Muscle of leg (tissue), 16 donors: ENCODE measurements around the gene PSME3IP1. TPM values are rescaled to one million over a fixed set of nuclear protein-coding genes. Genes with fewer than 3 reads are reported as not detected.

Experiments
- DNase-seq: peaks from one replicate; pipeline ENCODE4 v3.0.0; 2013
- H3K27ac ChIP-seq: one replicate; pipeline ENCODE4 v1.5.1; 2013; ENCODE audit warnings: mild to moderate bottlenecking, low read length, control low read depth
- H3K27me3 ChIP-seq: one replicate; pipeline ENCODE4 v1.6.1; 2013; ENCODE audit warnings: low read length; ENCODE audit not compliant: control insufficient read depth, insufficient read depth
- H3K36me3 ChIP-seq: one replicate; pipeline ENCODE4 v1.6.1; 2013; ENCODE audit warnings: low read length; ENCODE audit not compliant: control insufficient read depth, insufficient read depth
- H3K4me1 ChIP-seq: one replicate; pipeline ENCODE4 v1.6.1; 2013; ENCODE audit warnings: low read length; ENCODE audit not compliant: control insufficient read depth, insufficient read depth
- H3K4me3 ChIP-seq: one replicate; pipeline ENCODE4 v1.5.1; 2013; ENCODE audit warnings: low read length, control low read depth
- H3K9me3 ChIP-seq: replicated peaks from 2 replicates; pipeline ENCODE4 v1.6.1; 2013; ENCODE audit warnings: low read depth, low read length; ENCODE audit not compliant: control insufficient read depth
- WGBS: methylation state at CpG from one replicate; pipeline ENCODE4 v1.1.5; 2013; ENCODE audit warnings: missing lambda C conversion rate; ENCODE audit not compliant: insufficient coverage; 5-methylcytosine and 5-hydroxymethylcytosine counted together
- long read RNA-seq, 11 donors: transcript quantifications; one replicate each; lab custom pipeline, GENCODE V29; 2026
- polyA plus RNA-seq, 8 donors: library from polyadenylated mRNA; unstranded; fragments of 120-200 nt; gene quantifications; one replicate each; pipeline versions ENCODE4 v1.2.1 to v1.2.3, GENCODE V29; 2013; ENCODE audit warnings: inconsistent platforms in 1 of 8, low replicate concordance in 1 of 8; ENCODE audit not compliant: insufficient read length in 8 of 8, insufficient read depth in 1 of 8
- total RNA-seq: library from RNA; stranded (reverse); fragments of 120-200 nt; gene quantifications from one replicate; pipeline ENCODE4 v1.2.4, GENCODE V29; 2013

Gene PSME3IP1
- total RNA-seq (40.9 TPM), polyA plus RNA-seq (10 to 100 TPM; 54.0 to 64.2 (median 57.9) TPM)
- long read RNA-seq, donor 1, transcript FAM192A-201 (7 exons, 2,848 nt): major isoform, 6 of 8 reads
- long read RNA-seq, donor 1, partial matches to known transcripts: 0 of 8 reads
- long read RNA-seq, donor 1, other reads (novel, unspliced or antisense): 0 of 8 reads
- long read RNA-seq, donor 2: 0 reads
- long read RNA-seq, donor 3, transcript FAM192A-218 (7 exons, 1,086 nt): minor isoform, 6 of 13 reads
- long read RNA-seq, donor 3, transcript FAM192A-201 (7 exons, 2,848 nt): major isoform, 7 of 13 reads
- long read RNA-seq, donor 3, partial matches to known transcripts: 0 of 13 reads
- long read RNA-seq, donor 3, other reads (novel, unspliced or antisense): 0 of 13 reads
- long read RNA-seq, donor 4, transcript FAM192A-201 (7 exons, 2,848 nt): major isoform, 6 of 7 reads
- long read RNA-seq, donor 4, partial matches to known transcripts: 0 of 7 reads
- long read RNA-seq, donor 4, other reads (novel, unspliced or antisense): 0 of 7 reads
- long read RNA-seq, donor 5, transcript FAM192A-218 (7 exons, 1,086 nt): minor isoform, 8 of 30 reads
- long read RNA-seq, donor 5, transcript FAM192A-201 (7 exons, 2,848 nt): major isoform, 22 of 30 reads
- long read RNA-seq, donor 5, partial matches to known transcripts: 0 of 30 reads
- long read RNA-seq, donor 5, other reads (novel, unspliced or antisense): 0 of 30 reads
- long read RNA-seq, donor 6, transcript FAM192A-201 (7 exons, 2,848 nt): major isoform, 18 of 38 reads
- long read RNA-seq, donor 6, partial matches to known transcripts: 7 of 38 reads
- long read RNA-seq, donor 6, other reads (novel, unspliced or antisense): 7 of 38 reads
- long read RNA-seq, donor 7, transcript FAM192A-201 (7 exons, 2,848 nt): major isoform, 13 of 17 reads
- long read RNA-seq, donor 7, partial matches to known transcripts: 0 of 17 reads
- long read RNA-seq, donor 7, other reads (novel, unspliced or antisense): 0 of 17 reads
- long read RNA-seq, donor 8, transcript FAM192A-201 (7 exons, 2,848 nt): major isoform, 5 of 6 reads
- long read RNA-seq, donor 8, partial matches to known transcripts: 0 of 6 reads
- long read RNA-seq, donor 8, other reads (novel, unspliced or antisense): 0 of 6 reads
- long read RNA-seq, donor 9, transcript FAM192A-201 (7 exons, 2,848 nt): major isoform, 5 of 12 reads
- long read RNA-seq, donor 9, partial matches to known transcripts: 5 of 12 reads
- long read RNA-seq, donor 9, other reads (novel, unspliced or antisense): 0 of 12 reads
- long read RNA-seq, donor 10, transcript FAM192A-201 (7 exons, 2,848 nt): major isoform, 6 of 73 reads
- long read RNA-seq, donor 10, partial matches to known transcripts: 24 of 73 reads
- long read RNA-seq, donor 10, other reads (novel, unspliced or antisense): 40 of 73 reads
- long read RNA-seq, donor 11, transcript FAM192A-201 (7 exons, 2,848 nt): major isoform, 6 of 17 reads
- long read RNA-seq, donor 11, transcript FAM192A-218 (7 exons, 1,086 nt): minor isoform, 5 of 17 reads
- long read RNA-seq, donor 11, partial matches to known transcripts: 0 of 17 reads
- long read RNA-seq, donor 11, other reads (novel, unspliced or antisense): 5 of 17 reads

DNA sequence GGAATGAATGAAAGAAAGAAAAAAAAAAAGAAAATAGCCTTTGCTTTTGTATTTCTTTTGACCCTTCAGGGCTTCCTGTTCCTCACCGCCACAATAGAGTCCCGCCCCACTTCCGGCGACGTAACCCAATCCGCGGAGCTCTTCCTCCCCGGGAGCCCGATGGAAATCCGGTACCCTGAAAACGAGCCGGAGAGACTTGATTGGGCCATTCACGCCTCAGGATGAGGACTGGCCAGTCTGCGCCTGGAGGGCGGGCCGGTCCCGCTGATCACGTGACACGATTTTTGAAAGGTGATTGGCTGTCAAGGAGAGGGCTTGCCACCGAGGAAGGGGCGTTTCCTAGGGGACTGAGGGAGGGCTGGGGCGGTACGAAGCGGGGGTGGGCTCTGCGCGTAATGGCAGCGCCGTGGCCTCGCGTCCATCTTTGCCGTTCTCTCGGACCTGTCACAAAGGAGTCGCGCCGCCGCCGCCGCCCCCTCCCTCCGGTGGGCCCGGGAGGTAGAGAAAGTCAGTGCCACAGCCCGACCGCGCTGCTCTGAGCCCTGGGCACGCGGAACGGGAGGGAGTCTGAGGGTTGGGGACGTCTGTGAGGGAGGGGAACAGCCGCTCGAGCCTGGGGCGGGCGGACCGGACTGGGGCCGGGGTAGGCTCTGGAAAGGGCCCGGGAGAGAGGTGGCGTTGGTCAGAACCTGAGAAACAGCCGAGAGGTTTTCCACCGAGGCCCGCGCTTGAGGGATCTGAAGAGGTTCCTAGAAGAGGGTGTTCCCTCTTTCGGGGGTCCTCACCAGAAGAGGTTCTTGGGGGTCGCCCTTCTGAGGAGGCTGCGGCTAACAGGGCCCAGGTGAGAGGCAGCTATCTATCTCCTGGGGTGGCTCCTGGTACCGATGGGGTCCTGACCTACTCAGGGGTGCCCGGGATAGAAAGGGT is at the start of gene PSME3IP1, which contains the start of gene RSPRY1:
Gene PSME3IP1, minus strand, starts transcription at position 95 of the 927 bp plus-strand sequence. CDS start 12,185 bp downstream, outside the sequence.
Gene RSPRY1, plus strand, starts transcription at position 385 of the 927 bp plus-strand sequence. CDS start 18,330 bp downstream, outside the sequence.
- H3K4me3 ChIP-seq: peak within 1 kb of the TSS; percentile 100
- peak; percentile 100 for DNase-seq
- WGBS: under 1% methylated on average over 55 of the region's 64 CpGs
- no peaks in the 10 kb centered on the region for H3K27me3 ChIP-seq
- peaks cover 15% of the 10 kb centered on the region for H3K4me1 ChIP-seq
- no peaks in the 10 kb centered on the region for H3K9me3 ChIP-seq
- H3K27ac ChIP-seq: peak within 1 kb of the TSS; percentile 98
- H3K36me3 ChIP-seq: peaks cover 3% of the 10 kb centered on the region

DNA sequence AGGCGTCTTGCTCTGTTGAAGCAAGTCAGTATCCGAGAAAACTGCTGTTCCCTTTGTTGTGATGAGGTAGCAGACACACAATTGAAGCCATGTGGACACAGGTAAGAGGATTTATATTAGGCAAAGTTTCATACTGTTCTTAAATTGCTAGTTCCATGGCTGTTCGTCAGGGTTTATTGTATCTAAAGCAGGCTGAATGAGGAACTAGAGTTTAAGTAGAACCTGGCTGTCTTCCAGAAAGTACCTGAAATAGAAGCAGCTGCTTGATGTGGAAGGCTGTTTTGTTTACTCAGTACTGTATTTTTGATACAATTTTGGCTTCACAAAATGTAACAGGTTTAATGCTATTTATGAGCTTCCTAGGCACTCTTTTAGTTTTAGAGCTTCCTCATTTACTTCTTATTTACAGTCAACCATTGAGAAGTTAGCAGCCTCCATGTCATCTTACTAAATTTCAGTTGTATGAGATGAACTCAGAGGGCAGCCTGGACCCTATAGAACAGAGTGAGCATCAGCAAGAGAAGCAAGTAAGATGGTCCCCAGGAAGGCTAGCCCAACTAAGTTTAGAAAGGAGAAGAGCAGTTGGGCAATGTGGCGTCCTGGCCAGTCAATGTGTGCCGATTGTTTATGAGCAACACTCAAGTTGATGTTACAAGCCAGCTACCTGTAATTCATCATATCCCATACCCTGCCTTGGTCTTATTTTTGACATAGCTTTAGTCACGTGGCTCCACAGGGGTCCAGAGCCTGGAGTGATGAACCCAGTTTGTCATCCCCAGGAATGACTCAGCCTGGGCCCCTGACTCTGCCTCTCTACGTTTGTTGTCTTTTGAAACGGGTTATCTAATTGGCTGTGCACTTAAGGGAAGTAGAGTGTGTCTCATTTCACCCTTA is 49.5 kb upstream of the PSME3IP1 start:
- Histone ChIP-seq H3K27me3 (no peaks in the 10 kb centered on the region), H3K4me1 (no peaks in the 10 kb centered on the region), H3K27ac (no peak overlapping the region), H3K9me3 (no peaks in the 10 kb centered on the region), H3K4me3 (no peak overlapping the region), H3K36me3 (peaks cover 46% of the 10 kb centered on the region)
- DNase-seq: no peak
- 89% methylated on average over 5 of the region's 8 CpGs for WGBS

GRCh38 chr16:57234707-57235092 is 48.9 kb upstream of the PSME3IP1 start:
- Histone ChIP-seq H3K4me3 (no peak overlapping the region), H3K36me3 (peaks cover 48% of the 10 kb centered on the region), H3K9me3 (no peaks in the 10 kb centered on the region), H3K4me1 (no peaks in the 10 kb centered on the region), H3K27me3 (no peaks in the 10 kb centered on the region), H3K27ac (no peak overlapping the region)
- no peak for DNase-seq

DNA sequence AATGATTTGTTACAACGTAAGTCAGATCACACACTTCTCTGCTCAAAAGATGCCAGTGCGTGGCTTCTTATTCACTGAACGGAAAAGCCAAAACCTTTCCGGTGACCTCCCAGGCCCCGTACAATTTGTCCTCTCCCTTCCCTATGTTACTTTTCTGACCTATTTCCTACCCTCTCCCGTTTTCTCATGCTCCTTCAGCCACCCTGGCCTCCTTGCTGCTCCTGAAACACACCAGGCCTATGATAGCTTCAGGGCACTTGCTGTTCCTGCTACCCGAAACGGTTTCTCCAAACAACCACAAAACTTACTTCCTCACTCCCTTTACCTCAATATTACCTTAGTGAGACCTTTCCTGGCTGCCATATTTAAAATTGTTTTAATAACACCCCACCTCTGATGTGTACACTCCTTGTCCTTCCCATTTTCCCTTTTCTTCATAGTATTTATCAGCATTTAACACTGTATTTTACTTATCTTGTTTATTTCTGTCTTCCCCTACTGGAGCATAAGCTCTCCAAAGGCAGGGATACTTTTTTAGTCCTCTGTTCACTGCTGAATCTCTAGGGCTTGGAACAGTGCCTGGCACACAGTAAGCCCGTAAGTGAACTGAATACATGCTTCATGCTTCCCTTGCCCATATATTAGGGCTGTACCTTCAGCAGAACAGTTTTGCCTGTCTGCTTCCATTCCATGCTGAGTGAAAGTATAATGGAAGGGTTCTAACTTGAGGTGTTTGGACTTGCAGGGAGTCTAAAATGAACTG is 48.3 kb upstream of the PSME3IP1 start:
- Histone ChIP-seq H3K4me3 (no peak overlapping the region), H3K27me3 (no peaks in the 10 kb centered on the region), H3K9me3 (no peaks in the 10 kb centered on the region), H3K27ac (no peak overlapping the region), H3K36me3 (peaks cover 50% of the 10 kb centered on the region), H3K4me1 (no peaks in the 10 kb centered on the region)
- 94% methylated on average over 9 of the region's 9 CpGs for WGBS
- DNase-seq: no peak

- Histone ChIP-seq H3K4me3 (no peak overlapping the region), H3K36me3 (peaks cover 56% of the 10 kb centered on the region), H3K4me1 (no peaks in the 10 kb centered on the region), H3K27me3 (no peaks in the 10 kb centered on the region), H3K9me3 (no peaks in the 10 kb centered on the region), H3K27ac (no peak overlapping the region)
- 89% methylated on average over 3 of the region's 3 CpGs for WGBS
- no peak for DNase-seq
Observed at GRCh38 chr16:57231821-57232350, 46.0 kb upstream of the PSME3IP1 start.

- WGBS: no CpG with 5 or more reads among the region's 1 CpG
- DNase-seq: no peak
- no peaks in the 10 kb centered on the region for H3K4me1 ChIP-seq
- no peak overlapping the region for H3K4me3 ChIP-seq
- peaks cover 62% of the 10 kb centered on the region for H3K36me3 ChIP-seq
- H3K27me3 ChIP-seq: no peaks in the 10 kb centered on the region
- no peak overlapping the region for H3K27ac ChIP-seq
- H3K9me3 ChIP-seq: no peaks in the 10 kb centered on the region
Observed at GRCh38 chr16:57229079-57229478, 43.2 kb upstream of the PSME3IP1 start.

DNA sequence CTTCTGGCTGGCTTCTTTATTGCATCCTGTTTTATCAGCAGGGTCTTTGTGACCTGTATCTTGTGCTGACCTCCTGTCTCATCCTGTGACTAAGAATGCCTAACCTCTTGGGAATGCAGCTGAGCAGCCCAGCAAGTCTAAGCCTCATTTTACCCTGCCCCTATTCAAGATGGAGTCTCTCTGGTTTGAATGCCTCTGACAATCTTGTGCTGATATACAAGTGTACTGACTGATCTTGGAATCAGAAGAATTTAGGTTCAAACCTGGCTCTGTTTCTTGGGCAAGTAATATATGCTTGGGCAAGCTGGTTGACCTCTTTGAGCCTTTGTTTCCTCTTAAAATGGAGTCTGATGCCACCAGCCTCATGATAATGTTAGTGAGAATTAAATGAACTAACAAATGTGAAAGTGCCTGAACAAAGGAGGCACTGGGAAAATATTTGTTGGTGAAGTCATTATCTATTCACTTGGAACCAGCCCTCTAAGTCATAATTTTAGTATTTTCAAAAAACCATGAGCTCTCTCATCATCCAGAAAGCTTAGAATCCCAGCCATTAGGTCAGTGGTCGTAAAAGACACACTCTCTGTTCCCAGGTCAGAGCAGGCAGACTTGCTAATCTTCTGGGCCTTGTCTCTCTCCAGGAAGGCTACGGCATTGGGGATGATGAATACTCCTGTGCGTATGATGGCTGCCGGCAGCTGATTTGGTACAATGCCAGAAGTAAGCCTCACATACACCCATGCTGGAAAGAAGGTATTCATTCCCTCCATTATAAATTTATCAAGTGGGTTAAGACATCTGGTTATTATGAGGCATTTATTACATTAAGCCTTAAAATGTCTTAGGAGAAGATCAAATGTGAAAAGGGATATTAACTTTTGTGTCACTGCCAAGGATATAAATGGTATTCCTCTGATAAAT is 41.1 kb upstream of the PSME3IP1 start:
- DNase-seq: no peak
- Histone ChIP-seq H3K9me3 (no peaks in the 10 kb centered on the region), H3K4me1 (no peaks in the 10 kb centered on the region), H3K27ac (no peak overlapping the region), H3K4me3 (no peak overlapping the region), H3K27me3 (no peaks in the 10 kb centered on the region), H3K36me3 (peaks cover 57% of the 10 kb centered on the region)
- no CpG with 5 or more reads among the region's 4 CpGs for WGBS
